ENCODE measurements around the gene PLXNA4.

- TF ChIP-seq, protein P1, sequence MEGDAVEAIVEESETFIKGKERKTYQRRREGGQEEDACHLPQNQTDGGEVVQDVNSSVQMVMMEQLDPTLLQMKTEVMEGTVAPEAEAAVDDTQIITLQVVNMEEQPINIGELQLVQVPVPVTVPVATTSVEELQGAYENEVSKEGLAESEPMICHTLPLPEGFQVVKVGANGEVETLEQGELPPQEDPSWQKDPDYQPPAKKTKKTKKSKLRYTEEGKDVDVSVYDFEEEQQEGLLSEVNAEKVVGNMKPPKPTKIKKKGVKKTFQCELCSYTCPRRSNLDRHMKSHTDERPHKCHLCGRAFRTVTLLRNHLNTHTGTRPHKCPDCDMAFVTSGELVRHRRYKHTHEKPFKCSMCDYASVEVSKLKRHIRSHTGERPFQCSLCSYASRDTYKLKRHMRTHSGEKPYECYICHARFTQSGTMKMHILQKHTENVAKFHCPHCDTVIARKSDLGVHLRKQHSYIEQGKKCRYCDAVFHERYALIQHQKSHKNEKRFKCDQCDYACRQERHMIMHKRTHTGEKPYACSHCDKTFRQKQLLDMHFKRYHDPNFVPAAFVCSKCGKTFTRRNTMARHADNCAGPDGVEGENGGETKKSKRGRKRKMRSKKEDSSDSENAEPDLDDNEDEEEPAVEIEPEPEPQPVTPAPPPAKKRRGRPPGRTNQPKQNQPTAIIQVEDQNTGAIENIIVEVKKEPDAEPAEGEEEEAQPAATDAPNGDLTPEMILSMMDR (IDR thresholded peaks at IDR 0.05): no peak
- TF ChIP-seq POLR2A (IDR thresholded peaks at IDR 0.05): no peak
These were observed 183.6 kb downstream of the PLXNA4 start for GRCh38 chr7:132392713-132393112.
